Panc1 (cell line): ENCODE results near the gene CYTH2. TPM values are rescaled to one million over a fixed set of nuclear protein-coding genes. Genes with fewer than 3 reads are reported as not detected.

Experiments used
- ATAC-seq: fragments of 200-7000 bp; cut with Tn5 transposase; 2 replicates; pipeline ENCODE4 v1.9.1; 2020; ENCODE audit warnings: mild to moderate bottlenecking, moderate library complexity
- BruUV-seq: library from RNA; stranded (reverse); fragments of 400-500 nt; replicated peaks from 2 replicates; lab custom pipeline; 2021; lab: Mats Ljungman, UMichigan
- CTCF ChIA-PET: fragments of 300-600 bp; sonication (Branson Sonifier 250); formaldehyde crosslinking; loops from one replicate; lab custom pipeline; 2022; ENCODE audit warnings: antibody characterized with exemption; lab: Charles Lee
- POLR2A ChIA-PET: fragments of 300-600 bp; sonication (Branson Sonifier 250); formaldehyde crosslinking; loops from one replicate; lab custom pipeline; 2022; ENCODE audit warnings: antibody characterized with exemption; lab: Charles Lee
- DNase-seq: peaks from one replicate; pipeline ENCODE4 v3.0.0-alpha.2; 2010; ENCODE audit warnings: low read depth, low spot score
- H3K27ac ChIP-seq: 2 replicates; pipeline ENCODE4 v1.5.1; 2011; ENCODE audit warnings: mild to moderate bottlenecking, low read length, inconsistent platforms
- H3K27me3 ChIP-seq: fragments of 200-500 bp; sonication (Bioruptor generic); 2 replicates; pipeline ENCODE4 v1.6.0; 2014; ENCODE audit warnings: low read length, inconsistent platforms; ENCODE audit not compliant: control insufficient read depth, insufficient read depth
- H3K36me3 ChIP-seq: fragments of 200-500 bp; sonication (Bioruptor generic); 2 replicates; pipeline ENCODE4 v1.5.1; 2014; ENCODE audit warnings: inconsistent platforms, mild to moderate bottlenecking, low read length, moderate library complexity; ENCODE audit not compliant: control insufficient read depth, insufficient read depth
- H3K4me1 ChIP-seq: 2 replicates; pipeline ENCODE4 v1.5.1; 2011; ENCODE audit warnings: inconsistent platforms, mild to moderate bottlenecking, low read length, moderate library complexity; ENCODE audit not compliant: control insufficient read depth, insufficient read depth
- H3K4me3 ChIP-seq, 2 experiments: 2 replicates each; pipeline ENCODE4 v1.5.1; 2011 to 2012; ENCODE audit warnings: low read depth in 2 of 2, low read length in 2 of 2, mild to moderate bottlenecking in 2 of 2, inconsistent platforms in 1 of 2, moderate library complexity in 1 of 2
- H3K9me3 ChIP-seq: fragments of 200-500 bp; sonication (Bioruptor generic); 2 replicates; pipeline ENCODE4 v1.5.1; 2014; ENCODE audit warnings: low read depth, mild to moderate bottlenecking, inconsistent platforms, low read length, moderate library complexity; ENCODE audit not compliant: control insufficient read depth, insufficient read depth
- CTCF ChIP-seq: fragments of 450-650 bp; IDR thresholded peaks from 2 replicates; pipeline ENCODE4 v1.5.1; 2017; ENCODE audit warnings: mild to moderate bottlenecking
- POLR2AphosphoS5 ChIP-seq: IDR thresholded peaks from 2 replicates; pipeline ENCODE4 v1.6.1; 2012; ENCODE audit warnings: mild to moderate bottlenecking, low read depth, low read length, moderate library complexity
- SIN3A ChIP-seq: IDR thresholded peaks from 2 replicates; pipeline ENCODE4 v1.6.1; 2012; ENCODE audit warnings: low read depth, mild to moderate bottlenecking, low read length, moderate library complexity, borderline replicate concordance; ENCODE audit not compliant: insufficient read depth
- TCF7L2 ChIP-seq: IDR thresholded peaks from 2 replicates; pipeline ENCODE4 v1.6.1; 2011; ENCODE audit warnings: mild to moderate bottlenecking, low read depth, low read length, inconsistent platforms
- in situ Hi-C: cut with HindIII; loops from 2 replicates; pipeline ENCODE4 v1.10.0; 2016; ENCODE audit warnings: low sequenced_read_pairs, low pct_unique_long_range_greater_than_20kb
- intact Hi-C: fragments of 100-400 bp; cut with micrococcal nuclease; formaldehyde crosslinking; loops from one replicate; pipeline ENCODE4 v1.10.0; 2022; ENCODE audit not compliant: unreplicated experiment
- total RNA-seq: library from RNA; stranded (reverse); gene quantifications from one replicate; pipeline ENCODE4 v1.2.1, GENCODE V29; 2021; ENCODE audit not compliant: unreplicated experiment
- TF ChIP-seq, protein P1 (sequence below), 2 experiments: IDR thresholded peaks; 2 replicates each; pipeline ENCODE4 v1.6.1; 2011 to 2012; ENCODE audit warnings: low read depth in 2 of 2, control low read depth in 1 of 2, low read length in 1 of 2, mild to moderate bottlenecking in 1 of 2, moderate library complexity in 1 of 2; ENCODE audit not compliant: insufficient read depth in 1 of 2

CYTH2 gene
- total RNA-seq, 1 experiment from 2014 or later: 53.4 TPM

DNA sequence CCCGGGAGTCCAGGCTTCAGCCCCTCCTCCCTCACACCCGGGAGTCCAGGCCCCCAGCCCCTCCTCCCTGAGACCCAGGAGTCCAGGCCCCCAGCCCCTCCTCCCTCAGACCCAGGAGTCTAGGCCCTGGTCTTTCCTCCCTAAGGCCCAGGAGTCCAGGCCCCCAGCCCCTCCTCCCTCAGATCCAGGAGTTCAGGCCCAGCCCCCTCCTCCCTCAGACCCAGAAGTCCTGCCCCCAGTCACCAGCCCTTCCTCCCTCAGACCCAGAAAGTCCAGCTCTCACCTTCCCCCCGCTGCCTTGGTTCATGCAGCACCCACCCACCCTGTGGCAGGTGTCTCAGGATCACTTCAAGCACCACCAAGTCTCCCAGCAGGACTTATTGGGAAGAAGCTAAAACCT lies 14.1 kb downstream of the CYTH2 start:
- Histone ChIP-seq H3K27me3 (no peaks in the 10 kb centered on the region), H3K27ac (no peak overlapping the region), H3K4me1 (peaks cover 25% of the 10 kb centered on the region), H3K4me3 (no peak overlapping the region), H3K9me3 (no peaks in the 10 kb centered on the region), H3K36me3 (no peaks in the 10 kb centered on the region)
- ChIA-PET CTCF (no interaction called here), POLR2A (no interaction called here)
- intact Hi-C loops: no loop called here
- in situ Hi-C loops: no loop called here
- BruUV-seq: no TSS peak
- DNase-seq (no peak), ATAC-seq (no peak)
- TF ChIP-seq SIN3A (no peak), POLR2AphosphoS5 (no peak), TCF7L2 (no peak), CTCF (no peak)
- TF ChIP-seq, protein P1, sequence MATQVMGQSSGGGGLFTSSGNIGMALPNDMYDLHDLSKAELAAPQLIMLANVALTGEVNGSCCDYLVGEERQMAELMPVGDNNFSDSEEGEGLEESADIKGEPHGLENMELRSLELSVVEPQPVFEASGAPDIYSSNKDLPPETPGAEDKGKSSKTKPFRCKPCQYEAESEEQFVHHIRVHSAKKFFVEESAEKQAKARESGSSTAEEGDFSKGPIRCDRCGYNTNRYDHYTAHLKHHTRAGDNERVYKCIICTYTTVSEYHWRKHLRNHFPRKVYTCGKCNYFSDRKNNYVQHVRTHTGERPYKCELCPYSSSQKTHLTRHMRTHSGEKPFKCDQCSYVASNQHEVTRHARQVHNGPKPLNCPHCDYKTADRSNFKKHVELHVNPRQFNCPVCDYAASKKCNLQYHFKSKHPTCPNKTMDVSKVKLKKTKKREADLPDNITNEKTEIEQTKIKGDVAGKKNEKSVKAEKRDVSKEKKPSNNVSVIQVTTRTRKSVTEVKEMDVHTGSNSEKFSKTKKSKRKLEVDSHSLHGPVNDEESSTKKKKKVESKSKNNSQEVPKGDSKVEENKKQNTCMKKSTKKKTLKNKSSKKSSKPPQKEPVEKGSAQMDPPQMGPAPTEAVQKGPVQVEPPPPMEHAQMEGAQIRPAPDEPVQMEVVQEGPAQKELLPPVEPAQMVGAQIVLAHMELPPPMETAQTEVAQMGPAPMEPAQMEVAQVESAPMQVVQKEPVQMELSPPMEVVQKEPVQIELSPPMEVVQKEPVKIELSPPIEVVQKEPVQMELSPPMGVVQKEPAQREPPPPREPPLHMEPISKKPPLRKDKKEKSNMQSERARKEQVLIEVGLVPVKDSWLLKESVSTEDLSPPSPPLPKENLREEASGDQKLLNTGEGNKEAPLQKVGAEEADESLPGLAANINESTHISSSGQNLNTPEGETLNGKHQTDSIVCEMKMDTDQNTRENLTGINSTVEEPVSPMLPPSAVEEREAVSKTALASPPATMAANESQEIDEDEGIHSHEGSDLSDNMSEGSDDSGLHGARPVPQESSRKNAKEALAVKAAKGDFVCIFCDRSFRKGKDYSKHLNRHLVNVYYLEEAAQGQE (IDR thresholded peaks at IDR 0.05; ENCODE audit: insufficient read depth in 1 of 2, low read depth in 2 of 2, low read length in 1 of 2): no peak

GRCh38 chr19:48484247-48484893 lies 15.2 kb downstream of the CYTH2 start:
- Histone ChIP-seq H3K9me3 (no peaks in the 10 kb centered on the region), H3K27me3 (no peaks in the 10 kb centered on the region), H3K4me3 (no peak overlapping the region), H3K4me1 (peaks cover 31% of the 10 kb centered on the region), H3K36me3 (no peaks in the 10 kb centered on the region), H3K27ac (no peak overlapping the region)
- BruUV-seq: no TSS peak
- no peak for DNase-seq
- in situ Hi-C loops: no loop called here
- ChIA-PET POLR2A (no interaction called here), CTCF (no interaction called here)
- intact Hi-C loops: no loop called here
- no peak for ATAC-seq
- TF ChIP-seq CTCF: no peak
- no peak for TF ChIP-seq SIN3A
- TF ChIP-seq, protein P1 (IDR thresholded peaks at IDR 0.05; ENCODE audit: insufficient read depth in 1 of 2, low read depth in 2 of 2, low read length in 1 of 2): no peak
- no peak; the same call in 1 of the 2 replicates for TF ChIP-seq POLR2AphosphoS5
- TF ChIP-seq TCF7L2: no peak
